Gastroesophageal sphincter (tissue), 3 donors: ENCODE results near the gene PFKFB2.

ENCODE experiments used
- EP300 ChIP-seq: sonication (generic); formaldehyde crosslinking; IDR thresholded peaks from one replicate; pipeline ENCODE4 v1.6.1; 2017; ENCODE audit warnings: antibody characterized with exemption, mild to moderate bottlenecking
- POLR2AphosphoS5 ChIP-seq: sonication (generic); formaldehyde crosslinking; IDR thresholded peaks from one replicate; pipeline ENCODE4 v1.6.1; 2017; ENCODE audit warnings: antibody characterized with exemption
- TF ChIP-seq, protein P1 (sequence below), 4 experiments: fragments of 200-600 bp in 2 of 4; fragments of 450-650 bp in 2 of 4; sonication (generic) in 1 of 4; IDR thresholded peaks; one replicate each; pipeline ENCODE4 v1.5.1; 2017 to 2019; ENCODE audit warnings: antibody characterized with exemption in 4 of 4, mild to moderate bottlenecking in 2 of 4, moderate library complexity in 2 of 4

DNA sequence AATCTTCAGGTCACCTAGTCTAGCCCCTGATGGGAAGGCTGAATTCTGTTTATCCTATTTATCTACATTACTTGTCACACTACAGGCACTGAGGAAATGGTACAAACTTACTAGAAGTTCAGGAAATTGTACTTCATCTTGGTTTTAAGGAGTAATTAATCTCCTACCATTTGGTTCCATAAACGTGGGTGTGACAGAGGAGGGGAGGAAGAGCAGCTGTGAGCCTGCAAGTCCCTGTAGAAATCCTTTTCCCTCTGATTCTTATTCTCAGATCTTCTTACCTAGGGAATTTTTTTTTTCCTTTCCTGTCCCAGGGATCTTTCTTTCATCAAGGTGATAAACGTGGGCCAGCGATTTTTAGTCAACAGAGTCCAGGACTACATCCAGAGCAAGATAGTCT lies 14.1 kb downstream of the PFKFB2 start:
- TF ChIP-seq, protein P1, sequence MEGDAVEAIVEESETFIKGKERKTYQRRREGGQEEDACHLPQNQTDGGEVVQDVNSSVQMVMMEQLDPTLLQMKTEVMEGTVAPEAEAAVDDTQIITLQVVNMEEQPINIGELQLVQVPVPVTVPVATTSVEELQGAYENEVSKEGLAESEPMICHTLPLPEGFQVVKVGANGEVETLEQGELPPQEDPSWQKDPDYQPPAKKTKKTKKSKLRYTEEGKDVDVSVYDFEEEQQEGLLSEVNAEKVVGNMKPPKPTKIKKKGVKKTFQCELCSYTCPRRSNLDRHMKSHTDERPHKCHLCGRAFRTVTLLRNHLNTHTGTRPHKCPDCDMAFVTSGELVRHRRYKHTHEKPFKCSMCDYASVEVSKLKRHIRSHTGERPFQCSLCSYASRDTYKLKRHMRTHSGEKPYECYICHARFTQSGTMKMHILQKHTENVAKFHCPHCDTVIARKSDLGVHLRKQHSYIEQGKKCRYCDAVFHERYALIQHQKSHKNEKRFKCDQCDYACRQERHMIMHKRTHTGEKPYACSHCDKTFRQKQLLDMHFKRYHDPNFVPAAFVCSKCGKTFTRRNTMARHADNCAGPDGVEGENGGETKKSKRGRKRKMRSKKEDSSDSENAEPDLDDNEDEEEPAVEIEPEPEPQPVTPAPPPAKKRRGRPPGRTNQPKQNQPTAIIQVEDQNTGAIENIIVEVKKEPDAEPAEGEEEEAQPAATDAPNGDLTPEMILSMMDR (IDR thresholded peaks at IDR 0.05): no peak
- TF ChIP-seq POLR2AphosphoS5 (no peak), EP300 (no peak)
